Breast epithelium (tissue), 4 donors: ENCODE data around the gene TRPV3. TPM values are rescaled to one million over a fixed set of nuclear protein-coding genes. Genes with fewer than 3 reads are reported as not detected.
A peak's percentile ranks its signal among the peaks of the same experiment; 100 is the strongest.
"Not testable (repeated sequence)": the region's sequence is repeated elsewhere in the genome, so short reads cannot be mapped to it uniquely, and the experiment has no call there.

Experiments used
- DNase-seq, 2 donors: peaks; one replicate each; pipeline ENCODE4 v3.0.0-alpha.2; 2019; ENCODE audit warnings: low spot score in 2 of 2
- H3K27ac ChIP-seq, 2 donors: fragments of 200-600 bp; sonication (generic) in 1 of 2; one replicate each; pipeline ENCODE4 v1.5.1; 2016 to 2019; ENCODE audit warnings: mild to moderate bottlenecking in 1 of 2
- H3K27me3 ChIP-seq, 2 donors: fragments of 200-600 bp; sonication (generic) in 1 of 2; one replicate each; pipeline versions ENCODE4 v1.5.1 to v1.6.0; 2017 to 2019; ENCODE audit warnings: control low read depth in 1 of 2, mild to moderate bottlenecking in 1 of 2
- H3K36me3 ChIP-seq: fragments of 200-600 bp; one replicate; pipeline ENCODE4 v1.5.1; 2019
- H3K4me1 ChIP-seq, 2 donors: fragments of 200-600 bp; sonication (generic); one replicate each; pipeline ENCODE4 v1.5.1; 2016 to 2019; ENCODE audit warnings: control low read depth in 1 of 2
- H3K4me3 ChIP-seq, 3 donors: fragments of 200-600 bp; sonication (generic); 1 replicate in 2 of 3; 2 replicates in 1 of 3; pipeline ENCODE4 v1.5.1; 2016 to 2019; ENCODE audit warnings: mild to moderate bottlenecking in 3 of 3, moderate library complexity in 2 of 3
- H3K9me3 ChIP-seq, 2 donors: fragments of 200-600 bp; sonication (generic) in 1 of 2; one replicate each; pipeline ENCODE4 v1.5.1; 2016 to 2019; ENCODE audit warnings: control low read depth in 1 of 2
- POLR2A ChIP-seq: fragments of 450-650 bp; IDR thresholded peaks from one replicate; pipeline ENCODE4 v1.6.1; 2016; ENCODE audit warnings: antibody characterized with exemption, mild to moderate bottlenecking, moderate library complexity
- POLR2AphosphoS5 ChIP-seq, 3 donors: sonication (generic); formaldehyde crosslinking; IDR thresholded peaks; one replicate each; pipeline ENCODE4 v1.6.1; 2017; ENCODE audit warnings: antibody characterized with exemption in 3 of 3
- intact Hi-C: fragments of 100-400 bp; cut with DNase I; formaldehyde crosslinking; loops from one replicate; pipeline ENCODE4 v1.15.1; 2023; ENCODE audit warnings: low total_unique reads
- total RNA-seq, 3 donors: library from RNA; depleted of rRNA; stranded (reverse); fragments of >200 nt; gene quantifications; one replicate each; pipeline ENCODE4 v1.1.0, GENCODE V29; 2016
- TF ChIP-seq, protein P1 (sequence below), 3 donors: fragments of 450-650 bp; IDR thresholded peaks; one replicate each; pipeline ENCODE4 v1.5.1; 2016 to 2017; ENCODE audit warnings: antibody characterized with exemption in 3 of 3, mild to moderate bottlenecking in 3 of 3, moderate library complexity in 3 of 3

TRPV3 gene
- total RNA-seq, 3 donors from 2014 or later, result 0.98 to 1.1 (median 1.0) TPM

DNA sequence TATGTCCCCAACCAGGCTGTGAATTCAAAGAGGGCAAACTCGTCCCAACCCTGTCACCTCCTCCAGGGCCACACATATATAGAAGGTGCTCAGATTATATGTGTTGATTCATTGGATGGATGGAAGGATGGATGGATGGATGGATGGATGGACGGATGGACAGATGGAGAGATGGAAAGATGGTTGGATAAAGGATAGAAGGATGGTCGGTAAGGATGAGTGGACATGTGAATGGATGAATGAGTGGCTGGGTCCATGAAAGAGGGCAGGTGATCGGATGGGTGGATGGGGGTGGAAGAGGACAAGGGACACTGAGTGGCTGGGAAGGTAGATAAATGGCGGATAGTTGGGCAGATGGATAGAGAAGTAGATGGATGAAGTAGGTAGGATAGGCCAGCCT is 30.1 kb downstream of the TRPV3 start:
- no peak overlapping the region for H3K4me3 ChIP-seq
- intact Hi-C loops, result no loop called here
- H3K9me3 ChIP-seq, result no peaks in the 10 kb centered on the region
- no peaks in the 10 kb centered on the region for H3K36me3 ChIP-seq
- DNase-seq, result no peak
- TF ChIP-seq POLR2AphosphoS5 (IDR thresholded peaks at IDR 0.05) (no peak), POLR2A (no peak)
- TF ChIP-seq, protein P1, sequence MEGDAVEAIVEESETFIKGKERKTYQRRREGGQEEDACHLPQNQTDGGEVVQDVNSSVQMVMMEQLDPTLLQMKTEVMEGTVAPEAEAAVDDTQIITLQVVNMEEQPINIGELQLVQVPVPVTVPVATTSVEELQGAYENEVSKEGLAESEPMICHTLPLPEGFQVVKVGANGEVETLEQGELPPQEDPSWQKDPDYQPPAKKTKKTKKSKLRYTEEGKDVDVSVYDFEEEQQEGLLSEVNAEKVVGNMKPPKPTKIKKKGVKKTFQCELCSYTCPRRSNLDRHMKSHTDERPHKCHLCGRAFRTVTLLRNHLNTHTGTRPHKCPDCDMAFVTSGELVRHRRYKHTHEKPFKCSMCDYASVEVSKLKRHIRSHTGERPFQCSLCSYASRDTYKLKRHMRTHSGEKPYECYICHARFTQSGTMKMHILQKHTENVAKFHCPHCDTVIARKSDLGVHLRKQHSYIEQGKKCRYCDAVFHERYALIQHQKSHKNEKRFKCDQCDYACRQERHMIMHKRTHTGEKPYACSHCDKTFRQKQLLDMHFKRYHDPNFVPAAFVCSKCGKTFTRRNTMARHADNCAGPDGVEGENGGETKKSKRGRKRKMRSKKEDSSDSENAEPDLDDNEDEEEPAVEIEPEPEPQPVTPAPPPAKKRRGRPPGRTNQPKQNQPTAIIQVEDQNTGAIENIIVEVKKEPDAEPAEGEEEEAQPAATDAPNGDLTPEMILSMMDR (IDR thresholded peaks at IDR 0.05), result no peak
- no peaks in the 10 kb centered on the region for H3K4me1 ChIP-seq
- peaks cover 0 to 6% of the 10 kb centered on the region in 2 donors for H3K27me3 ChIP-seq
- no peak overlapping the region for H3K27ac ChIP-seq

- no peak for TF ChIP-seq POLR2A
- no peak for TF ChIP-seq POLR2AphosphoS5 (IDR thresholded peaks at IDR 0.05)
- TF ChIP-seq, protein P1 (IDR thresholded peaks at IDR 0.05), result no peak
- no peak for DNase-seq
- H3K27ac ChIP-seq, result no peak overlapping the region
- intact Hi-C loops, result no loop called here
- no peak overlapping the region for H3K4me3 ChIP-seq
- H3K9me3 ChIP-seq, result no peaks in the 10 kb centered on the region
- peaks cover 0 to 4% of the 10 kb centered on the region in 2 donors for H3K27me3 ChIP-seq
- no peaks in the 10 kb centered on the region for H3K36me3 ChIP-seq
- no peaks in the 10 kb centered on the region for H3K4me1 ChIP-seq
These were observed 30.6 kb downstream of the TRPV3 start for GRCh38 chr17:3526971-3527370.

GRCh38 chr17:3526491-3526890 is 31.1 kb downstream of the TRPV3 start:
- intact Hi-C loops, result no loop called here
- Histone ChIP-seq H3K36me3 (no peaks in the 10 kb centered on the region), H3K27ac (no peak overlapping the region), H3K9me3 (no peaks in the 10 kb centered on the region), H3K27me3 (no peaks in the 10 kb centered on the region), H3K4me1 (no peaks in the 10 kb centered on the region), H3K4me3 (no peak overlapping the region)
- no peak for TF ChIP-seq POLR2A
- DNase-seq, result no peak

DNA sequence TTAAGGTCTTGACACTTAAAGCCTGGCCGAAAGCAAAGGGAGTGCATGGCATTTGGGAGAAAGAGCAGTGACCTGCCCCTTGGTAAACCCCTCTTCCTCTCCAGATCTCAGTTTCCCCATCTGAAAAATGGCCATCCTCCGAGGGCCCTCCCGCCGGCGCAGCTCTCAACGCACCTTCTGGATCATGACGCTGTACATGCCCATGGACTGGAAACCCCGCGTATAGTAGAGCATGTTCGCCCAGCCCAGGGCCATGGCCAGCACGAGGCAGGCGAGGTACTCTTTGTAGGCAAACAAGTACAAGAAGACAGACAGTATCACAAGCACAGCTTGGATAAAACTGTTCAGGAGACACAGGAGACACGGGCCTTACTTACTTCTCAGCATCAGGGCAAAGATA is 33.6 kb downstream of the TRPV3 start:
- no peak for DNase-seq
- Histone ChIP-seq H3K36me3 (no peaks in the 10 kb centered on the region), H3K27me3 (no peaks in the 10 kb centered on the region), H3K4me3 (no peak overlapping the region), H3K9me3 (no peaks in the 10 kb centered on the region), H3K27ac (no peak overlapping the region), H3K4me1 (no peaks in the 10 kb centered on the region)
- intact Hi-C loops, result no loop called here
- no peak for TF ChIP-seq POLR2A
- TF ChIP-seq, protein P1 (IDR thresholded peaks at IDR 0.05), result no peak
- no peak for TF ChIP-seq POLR2AphosphoS5 (IDR thresholded peaks at IDR 0.05)

DNA sequence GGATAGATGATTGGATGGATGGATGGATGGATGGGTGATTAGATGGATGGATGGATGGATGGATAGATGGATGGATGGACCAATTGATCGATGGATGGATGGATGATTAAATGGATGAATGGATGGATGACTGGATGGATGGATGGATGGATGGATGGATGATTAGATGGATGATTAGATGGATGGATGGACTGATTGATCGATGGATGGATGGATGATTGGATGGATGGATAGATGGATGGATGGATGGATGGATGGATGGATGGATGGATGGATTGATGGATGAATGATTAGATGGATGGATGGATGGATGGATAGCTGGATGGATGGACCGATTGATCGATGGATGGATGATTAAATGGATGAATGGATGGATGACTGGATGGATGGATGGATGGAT is 38.1 kb downstream of the TRPV3 start:
- intact Hi-C loops, DNase-seq, H3K27ac ChIP-seq, H3K4me1 ChIP-seq, H3K36me3 ChIP-seq, H3K9me3 ChIP-seq, H3K27me3 ChIP-seq, H3K4me3 ChIP-seq: not testable (repeated sequence)

DNA sequence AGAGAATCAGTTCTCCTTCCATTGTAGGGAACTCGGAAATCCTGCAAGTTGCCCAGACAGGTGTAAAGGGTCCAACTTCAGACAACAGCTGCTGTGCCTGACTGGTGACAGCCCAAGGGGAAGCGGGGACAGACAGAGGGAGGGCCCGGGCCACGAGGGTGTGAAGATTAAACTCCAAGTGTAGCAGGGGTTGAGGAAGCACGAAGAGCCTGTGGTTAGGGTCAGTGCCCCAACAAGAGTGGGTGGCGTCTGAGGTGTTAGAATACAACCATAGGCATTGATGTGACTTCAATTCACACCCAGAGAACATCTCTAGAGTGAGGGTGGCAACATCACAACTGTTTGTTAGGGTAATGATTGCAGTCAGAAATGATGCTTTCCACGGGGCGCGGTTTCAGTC is 42.7 kb downstream of the TRPV3 start:
- H3K36me3 ChIP-seq, result no peaks in the 10 kb centered on the region
- H3K27ac ChIP-seq, result no peak overlapping the region
- DNase-seq, result no peak
- H3K9me3 ChIP-seq, result no peaks in the 10 kb centered on the region
- TF ChIP-seq POLR2AphosphoS5 (IDR thresholded peaks at IDR 0.05) (no peak), POLR2A (no peak)
- TF ChIP-seq, protein P1 (IDR thresholded peaks at IDR 0.05), result no peak
- intact Hi-C loops, result no loop called here
- H3K4me3 ChIP-seq, result no peak overlapping the region
- no peaks in the 10 kb centered on the region for H3K27me3 ChIP-seq
- peaks cover 0 to 5% of the 10 kb centered on the region in 2 donors for H3K4me1 ChIP-seq

DNA sequence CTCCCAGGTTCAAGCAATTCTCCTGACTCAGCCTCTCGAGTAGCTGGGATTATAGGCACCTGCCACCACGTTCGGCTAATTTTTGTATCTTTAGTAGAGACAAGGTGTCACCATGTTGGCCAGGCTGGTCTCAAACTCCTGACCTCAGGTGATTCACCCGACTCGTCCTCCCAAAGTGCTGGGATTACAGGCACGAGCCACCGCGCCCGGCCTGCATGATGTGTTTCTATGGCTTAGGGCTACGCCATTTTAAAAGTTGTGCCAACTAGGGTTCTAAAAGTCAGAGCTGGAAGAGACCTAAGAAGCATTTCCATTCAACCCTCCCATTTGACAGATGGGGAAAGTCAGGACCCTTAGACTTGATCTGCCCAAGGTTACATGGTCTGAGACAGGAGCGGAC is 43.4 kb downstream of the TRPV3 start:
- H3K4me3 ChIP-seq, H3K4me1 ChIP-seq, DNase-seq, intact Hi-C loops, H3K36me3 ChIP-seq, H3K27me3 ChIP-seq, H3K9me3 ChIP-seq: not testable (repeated sequence)
- peak overlapping the region in 1 of 2 donors; percentile 38 for H3K27ac ChIP-seq
